ENCODE data around the gene ASIC3. TPM values are rescaled to one million over a fixed set of nuclear protein-coding genes. Genes with fewer than 3 reads are reported as not detected.

The ASIC3 gene
- total and polyA plus RNA-seq, 2 of the 4 experiments (the other 2 are of a cell fraction) = 0.74 TPM; not detected in 1

GRCh38 chr7:151014950-151015349, 33.4 kb upstream of the ASIC3 start:
- WGBS, 2 experiments (ENCODE audit: extremely low coverage in 2 of 2, insufficient read length in 1 of 2) = 76% methylated on average over 5 of the region's 8 CpGs; no CpG with 5 or more reads in 1 of the 2 experiments
- dilution Hi-C loops (cut with HindIII; ENCODE audit: low sequenced_read_pairs, unreplicated experiment) (no loop called here), in situ Hi-C loops (cut with MboI; ENCODE audit: low sequenced_read_pairs) (no loop called here), intact Hi-C loops (cut with micrococcal nuclease) (loop anchor here (5.0 kb wide), 1 partner anchor 97 kb away; no protein-coding TSS in a partner anchor)
- no peak overlapping the region for H3K23ac ChIP-seq (ENCODE audit: low read depth, low read length)
- no peaks in the 10 kb centered on the region for H3K9me1 ChIP-seq (ENCODE audit: insufficient read depth, low read length)
- no peak overlapping the region for H2AK5ac ChIP-seq (ENCODE audit: low read depth, low read length)
- no peak overlapping the region for H4K5ac ChIP-seq (ENCODE audit: low read depth, low read length)
- no peak for DNase-seq
- no peaks in the 10 kb centered on the region for H3K36me3 ChIP-seq (ENCODE audit: control insufficient read depth, insufficient read depth, low read length)
- no peak overlapping the region for H3K4me3 ChIP-seq (ENCODE audit: insufficient read depth, low read depth, low read length)
- BruUV-seq (replicated peaks) = no TSS peak
- H4K20me1 ChIP-seq (ENCODE audit: insufficient read depth, low read length) = no peaks in the 10 kb centered on the region
- no peak overlapping the region for H3K27ac ChIP-seq (ENCODE audit: insufficient read depth, low read length)
- H3K18ac ChIP-seq (ENCODE audit: low read depth, low read length) = no peak overlapping the region
- no peak overlapping the region for H2AFZ ChIP-seq (replicated peaks; ENCODE audit: low read length, poor library complexity)
- no peak overlapping the region for H2BK5ac ChIP-seq (ENCODE audit: low read depth, low read length, poor library complexity, severe bottlenecking)
- H2BK15ac ChIP-seq (ENCODE audit: low read depth, low read length) = no peak overlapping the region
- no peak overlapping the region for H2BK20ac ChIP-seq (ENCODE audit: low read depth, low read length)
- ChIA-PET CTCF (interaction anchor here (0.7 kb wide), 1 partner anchor 94 kb away, joined by 3 read pairs; no protein-coding TSS in a partner anchor), POLR2A (ENCODE audit: unreplicated experiment) (no interaction called here)
- H2BK120ac ChIP-seq (ENCODE audit: low read depth, low read length) = no peak overlapping the region
- no peak overlapping the region for H4K91ac ChIP-seq (ENCODE audit: insufficient read depth, low read depth, low read length)
- TF ChIP-seq NFE2L2 (IDR thresholded peaks at IDR 0.05; ENCODE audit: low read depth, low read length) (no peak), CTCF (conservative IDR thresholded peaks at IDR 0.05; ENCODE audit: low read depth, low read length) (no peak), CEBPB (IDR thresholded peaks at IDR 0.05; ENCODE audit: low read depth, low read length) (no peak), MAFK (IDR thresholded peaks at IDR 0.05; ENCODE audit: low read depth, low read length) (no peak), BHLHE40 (IDR thresholded peaks at IDR 0.05; ENCODE audit: low read depth, low read length) (no peak), RFX5 (IDR thresholded peaks at IDR 0.05; ENCODE audit: low read depth, low read length) (no peak), MAZ (IDR thresholded peaks at IDR 0.05; ENCODE audit: borderline replicate concordance, low read depth, low read length) (no peak), POLR2A (IDR thresholded peaks at IDR 0.05; ENCODE audit: low read depth, low read length) (no peak), FOS (IDR thresholded peaks at IDR 0.05; ENCODE audit: low read depth, low read length) (no peak), RCOR1 (IDR thresholded peaks at IDR 0.05; ENCODE audit: insufficient replicate concordance, low read length) (no peak), RAD21 (IDR thresholded peaks at IDR 0.05; ENCODE audit: low read length) (no peak), MXI1 (IDR thresholded peaks at IDR 0.05; ENCODE audit: borderline replicate concordance, low read depth, low read length) (no peak), SMC3 (IDR thresholded peaks at IDR 0.05; ENCODE audit: low read depth, low read length) (no peak)
- TF ChIP-seq, protein P1, sequence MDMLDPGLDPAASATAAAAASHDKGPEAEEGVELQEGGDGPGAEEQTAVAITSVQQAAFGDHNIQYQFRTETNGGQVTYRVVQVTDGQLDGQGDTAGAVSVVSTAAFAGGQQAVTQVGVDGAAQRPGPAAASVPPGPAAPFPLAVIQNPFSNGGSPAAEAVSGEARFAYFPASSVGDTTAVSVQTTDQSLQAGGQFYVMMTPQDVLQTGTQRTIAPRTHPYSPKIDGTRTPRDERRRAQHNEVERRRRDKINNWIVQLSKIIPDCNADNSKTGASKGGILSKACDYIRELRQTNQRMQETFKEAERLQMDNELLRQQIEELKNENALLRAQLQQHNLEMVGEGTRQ (IDR thresholded peaks at IDR 0.05; ENCODE audit: low read depth, low read length) = no peak
- no peak overlapping the region for H2AK9ac ChIP-seq (replicated peaks; ENCODE audit: low read depth, low read length, poor library complexity)
- no peak for ATAC-seq (ENCODE audit: low read depth)
- no peak overlapping the region for H4K8ac ChIP-seq (ENCODE audit: low read depth in 2 of 2, low read length in 2 of 2)
- no peaks in the 10 kb centered on the region for H3K79me1 ChIP-seq (ENCODE audit: low read depth in 1 of 2, low read length in 2 of 2)
- no peak overlapping the region for H3K4me2 ChIP-seq (ENCODE audit: low read depth, low read length)
- H3K4me1 ChIP-seq (ENCODE audit: control insufficient read depth, insufficient read depth, low read length) = peaks cover 12% of the 10 kb centered on the region; the same call in 1 of the 2 replicates
- peaks cover 38% of the 10 kb centered on the region for H3K27me3 ChIP-seq (ENCODE audit: control insufficient read depth, insufficient read depth, low read length)
- no peak overlapping the region for H3K56ac ChIP-seq (ENCODE audit: extremely low read depth, insufficient read depth, low read length)
- no peak overlapping the region for H3K14ac ChIP-seq (replicated peaks; ENCODE audit: low read depth, low read length)
- no peak overlapping the region for H3K4ac ChIP-seq (ENCODE audit: low read depth, low read length)
- no peak overlapping the region for H3K9ac ChIP-seq (ENCODE audit: low read depth, low read length)
- no peaks in the 10 kb centered on the region for H3K9me3 ChIP-seq (ENCODE audit: control insufficient read depth, insufficient read depth, low read length)

Data from IMR-90 (cell line).